B cell (primary cell): ENCODE measurements around the gene MCCD1. TPM values are rescaled to one million over a fixed set of nuclear protein-coding genes. Genes with fewer than 3 reads are reported as not detected.

Experiments
- ATAC-seq: fragments of 200-7000 bp; cut with Tn5 transposase; one replicate; pipeline ENCODE4 v1.10.0; 2021; ENCODE audit warnings: low read depth, mild to moderate bottlenecking, moderate number of reproducible peaks, moderate library complexity
- CTCF ChIA-PET: fragments of 350-600 bp; sonication (Branson Sonifier 250); formaldehyde crosslinking; loops from one replicate; lab custom pipeline; 2021; ENCODE audit warnings: antibody characterized with exemption, inconsistent platforms; lab: Charles Lee
- POLR2A ChIA-PET: fragments of 350-600 bp; sonication (Branson Sonifier 250); formaldehyde crosslinking; loops from one replicate; lab custom pipeline; 2021; ENCODE audit warnings: antibody characterized with exemption; lab: Charles Lee
- DNase-seq: peaks from one replicate; pipeline ENCODE4 v3.0.0; 2013
- H2AFZ ChIP-seq: 2 replicates; pipeline ENCODE4 v1.6.1; 2012; ENCODE audit warnings: mild to moderate bottlenecking, low read depth, low read length; ENCODE audit not compliant: insufficient read depth, poor library complexity, severe bottlenecking
- H3K27ac ChIP-seq, 2 donors: 1 replicate in 1 of 2; 2 replicates in 1 of 2; pipeline ENCODE4 v1.5.1; 2012 to 2013; ENCODE audit warnings: low read length in 2 of 2, mild to moderate bottlenecking in 2 of 2, moderate library complexity in 1 of 2
- H3K27me3 ChIP-seq, 4 experiments: fragments of 200-600 bp in 1 of 4; sonication (generic) in 1 of 4; replicated peaks in 1 of 4; 1 replicate in 2 of 4; 2 replicates in 2 of 4; pipeline versions ENCODE4 v1.6.1 to v1.7.0; 2013 to 2016; ENCODE audit warnings: low read length in 3 of 4, mild to moderate bottlenecking in 2 of 4, mixed read lengths in 1 of 4, moderate library complexity in 1 of 4; ENCODE audit not compliant: insufficient read depth in 4 of 4, control insufficient read depth in 3 of 4; ENCODE audit errors: control extremely low read depth in 1 of 4
- H3K36me3 ChIP-seq, 2 experiments: replicated peaks in 1 of 2; 1 replicate in 1 of 2; 2 replicates in 1 of 2; pipeline versions ENCODE4 v1.6.1 to v1.7.1; 2013; ENCODE audit warnings: low read length in 1 of 2; ENCODE audit not compliant: insufficient read depth in 2 of 2, control insufficient read depth in 1 of 2; ENCODE audit errors: control extremely low read depth in 1 of 2, extremely low read depth in 1 of 2
- H3K4me1 ChIP-seq, 2 donors: fragments of 200-600 bp in 1 of 2; sonication (generic) in 1 of 2; 1 replicate in 1 of 2; 2 replicates in 1 of 2; pipeline versions ENCODE4 v1.5.1 to v1.6.1; 2013 to 2017; ENCODE audit warnings: low read length in 2 of 2; ENCODE audit not compliant: control insufficient read depth in 2 of 2, insufficient read depth in 2 of 2
- H3K4me2 ChIP-seq: replicated peaks from 2 replicates; pipeline ENCODE3; 2012; ENCODE audit warnings: mild to moderate bottlenecking, low read depth, low read length; ENCODE audit not compliant: poor library complexity, severe bottlenecking
- H3K4me3 ChIP-seq, 5 experiments: fragments of 200-600 bp in 1 of 5; sonication (generic) in 1 of 5; 1 replicate in 3 of 5; 2 replicates in 2 of 5; pipeline versions ENCODE4 v1.5.1 to v1.7.0; 2011 to 2016; ENCODE audit warnings: low read length in 4 of 5, mild to moderate bottlenecking in 4 of 5, low read depth in 2 of 5, control low read depth in 1 of 5, moderate library complexity in 1 of 5; ENCODE audit not compliant: insufficient read depth in 1 of 5; ENCODE audit errors: control extremely low read depth in 1 of 5, extremely low read depth in 1 of 5
- H3K79me2 ChIP-seq: fragments of 200-600 bp; sonication (generic); one replicate; pipeline ENCODE4 v1.6.0; 2016; ENCODE audit warnings: low read length; ENCODE audit not compliant: control insufficient read depth, insufficient read depth
- H3K9ac ChIP-seq: fragments of 200-600 bp; sonication (generic); 2 replicates; pipeline ENCODE4 v1.6.1; 2017; ENCODE audit warnings: mild to moderate bottlenecking, low read length, moderate library complexity
- H3K9me3 ChIP-seq, 3 donors: one replicate each; pipeline versions ENCODE4 v1.6.1 to v1.7.1; 2013; ENCODE audit warnings: low read length in 2 of 3; ENCODE audit not compliant: control insufficient read depth in 2 of 3, insufficient read depth in 1 of 3; ENCODE audit errors: control extremely low read depth in 1 of 3
- H4K20me1 ChIP-seq: 2 replicates; pipeline ENCODE4 v1.6.0; 2012; ENCODE audit warnings: mild to moderate bottlenecking, low read length; ENCODE audit not compliant: insufficient read depth, control insufficient read depth, poor library complexity, severe bottlenecking
- H3K27ac Mint-ChIP-seq: one replicate; pipeline ENCODE4 v1.8.0; 2021; ENCODE audit warnings: mixed read lengths
- H3K27me3 Mint-ChIP-seq: one replicate; pipeline ENCODE4 v1.8.0; 2021; ENCODE audit warnings: mixed read lengths
- H3K4me1 Mint-ChIP-seq: one replicate; pipeline ENCODE4 v1.8.0; 2021; ENCODE audit warnings: mixed read lengths
- H3K4me3 Mint-ChIP-seq: one replicate; pipeline ENCODE4 v1.8.0; 2021; ENCODE audit warnings: mixed read lengths
- H3K9me3 Mint-ChIP-seq: one replicate; pipeline ENCODE4 v1.8.0; 2022; ENCODE audit warnings: mixed read lengths; ENCODE audit not compliant: insufficient read depth
- EZH2 ChIP-seq: IDR thresholded peaks from 2 replicates; pipeline ENCODE4 v1.6.1; 2012; ENCODE audit warnings: borderline replicate concordance, low read depth, mild to moderate bottlenecking, moderate library complexity, low read length; ENCODE audit not compliant: insufficient read depth, poor library complexity, severe bottlenecking
- WGBS: methylation state at CpG from one replicate; pipeline ENCODE4 v1.1.5; 2013; ENCODE audit warnings: missing lambda C conversion rate; ENCODE audit not compliant: insufficient coverage; 5-methylcytosine and 5-hydroxymethylcytosine counted together
- intact Hi-C: fragments of 100-400 bp; cut with micrococcal nuclease; formaldehyde crosslinking; loops from one replicate; pipeline ENCODE4 v1.10.0; 2022
- polyA plus RNA-seq: library from polyadenylated mRNA; depleted of rRNA; stranded (reverse); fragments of >200 nt; gene quantifications from 2 replicates; pipeline ENCODE4 v1.2.3, GENCODE V29; 2012
- total RNA-seq, 2 donors: library from RNA; stranded (reverse); fragments of 120-200 nt in 1 of 2; gene quantifications; 1 replicate in 1 of 2; 2 replicates in 1 of 2; pipeline versions ENCODE4 v1.2.3 to v1.2.4, GENCODE V29; 2013 to 2022
- TF ChIP-seq, protein P1 (sequence below): fragments of 200-600 bp; IDR thresholded peaks from one replicate; pipeline ENCODE4 v1.8.0; 2022; ENCODE audit warnings: antibody characterized with exemption, mild to moderate bottlenecking

Gene MCCD1
- total and polyA plus RNA-seq, 2 donors (not counting 1 experiment from before 2014, with no cell fraction given): not detected

DNA sequence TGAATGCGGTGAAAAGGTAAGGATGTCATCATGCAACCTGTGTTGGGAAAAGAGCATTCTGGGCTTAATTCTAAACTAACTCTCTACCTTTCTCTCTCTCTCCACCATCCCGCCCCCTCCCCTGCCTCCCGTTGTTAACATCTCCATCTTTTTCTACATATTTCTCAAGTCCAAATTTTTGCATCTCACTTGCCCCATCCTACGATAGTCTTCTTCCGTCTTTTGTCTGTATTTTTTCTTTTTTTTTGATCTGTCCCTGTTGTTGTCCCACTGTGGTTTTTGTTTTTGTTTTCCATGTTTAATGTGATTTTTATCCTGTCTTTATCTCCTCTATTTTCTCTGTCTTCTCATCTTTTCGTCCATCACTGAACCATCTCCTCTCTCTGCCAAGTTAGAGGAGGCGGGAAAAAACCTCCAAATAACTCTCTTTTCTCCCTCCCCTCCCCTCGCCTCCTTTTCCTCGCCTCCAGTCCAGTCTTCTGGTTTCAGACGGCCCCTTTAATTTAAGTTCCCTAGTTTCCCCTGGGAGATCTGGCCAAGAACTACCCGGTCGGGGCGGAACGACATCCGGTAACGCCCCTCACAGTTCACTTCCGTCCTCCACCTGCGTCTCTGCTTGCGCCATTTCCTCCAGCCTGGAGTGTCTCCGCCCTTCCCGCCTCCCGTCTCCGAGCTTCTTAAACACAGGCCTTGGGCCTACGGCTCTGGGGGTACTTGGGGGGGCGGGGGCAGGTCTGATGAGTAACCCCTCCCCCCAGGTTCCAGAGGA, 18.4 kb downstream of the MCCD1 start, which contains the start of gene NFKBIL1:
Gene NFKBIL1 (plus strand): TSS at position 651 of the 769 bp plus-strand sequence. CDS start 87 bp downstream, at position 738.
- H3K27me3 ChIP-seq: no peaks in the 10 kb centered on the region
- ATAC-seq (peak; percentile 84), DNase-seq (peak; percentile 96)
- Mint-ChIP-seq H3K9me3 (no peaks in the 10 kb centered on the region), H3K27me3 (no peaks in the 10 kb centered on the region), H3K4me1 (peaks cover 48% of the 10 kb centered on the region), H3K4me3 (peak within 1 kb of the TSS; percentile 87), H3K27ac (peak within 1 kb of the TSS; percentile 88)
- H3K27ac ChIP-seq: peak within 1 kb of the TSS; percentile 80 to 83
- intact Hi-C loops: loop anchor here (1.0 to 2.0 kb wide), 7 partner anchors 14 to 608 kb away; partner anchors contain the start of genes EHMT2, PPT2 and PRRC2A
- H4K20me1 ChIP-seq: no peaks in the 10 kb centered on the region
- H3K79me2 ChIP-seq: peaks cover 34% of the 10 kb centered on the region
- peak within 1 kb of the TSS; percentile 88 for H3K4me2 ChIP-seq
- peak within 1 kb of the TSS; percentile 70 for H3K9ac ChIP-seq
- ChIA-PET POLR2A (interaction anchor here (0.6 to 42.6 kb wide), 11 partner anchors 9 to 316 kb away, joined by 3 to 1450 read pairs (median 4); partner anchors contain the start of genes LST1, LTA, LTB and NCR3), CTCF (interaction anchor here (0.7 to 29.4 kb wide), 10 partner anchors 20 to 405 kb away, joined by 3 to 2241 read pairs (median 6); partner anchors contain the start of genes C6orf47, LST1, LTA and LTB)
- H3K36me3 ChIP-seq: peaks cover 0 to 3% of the 10 kb centered on the region in 2 experiments
- peak within 1 kb of the TSS; percentile 61 for H2AFZ ChIP-seq
- peaks cover 0 to 3% (median 0%) of the 10 kb centered on the region in 3 donors for H3K9me3 ChIP-seq
- WGBS: under 1% methylated on average over 15 of the region's 25 CpGs
- H3K4me3 ChIP-seq: peak within 1 kb of the TSS; percentile 40 to 69 (median 56)
- peaks cover 30 to 53% of the 10 kb centered on the region in 2 donors for H3K4me1 ChIP-seq
- TF ChIP-seq EZH2: no peak
- TF ChIP-seq, protein P1, sequence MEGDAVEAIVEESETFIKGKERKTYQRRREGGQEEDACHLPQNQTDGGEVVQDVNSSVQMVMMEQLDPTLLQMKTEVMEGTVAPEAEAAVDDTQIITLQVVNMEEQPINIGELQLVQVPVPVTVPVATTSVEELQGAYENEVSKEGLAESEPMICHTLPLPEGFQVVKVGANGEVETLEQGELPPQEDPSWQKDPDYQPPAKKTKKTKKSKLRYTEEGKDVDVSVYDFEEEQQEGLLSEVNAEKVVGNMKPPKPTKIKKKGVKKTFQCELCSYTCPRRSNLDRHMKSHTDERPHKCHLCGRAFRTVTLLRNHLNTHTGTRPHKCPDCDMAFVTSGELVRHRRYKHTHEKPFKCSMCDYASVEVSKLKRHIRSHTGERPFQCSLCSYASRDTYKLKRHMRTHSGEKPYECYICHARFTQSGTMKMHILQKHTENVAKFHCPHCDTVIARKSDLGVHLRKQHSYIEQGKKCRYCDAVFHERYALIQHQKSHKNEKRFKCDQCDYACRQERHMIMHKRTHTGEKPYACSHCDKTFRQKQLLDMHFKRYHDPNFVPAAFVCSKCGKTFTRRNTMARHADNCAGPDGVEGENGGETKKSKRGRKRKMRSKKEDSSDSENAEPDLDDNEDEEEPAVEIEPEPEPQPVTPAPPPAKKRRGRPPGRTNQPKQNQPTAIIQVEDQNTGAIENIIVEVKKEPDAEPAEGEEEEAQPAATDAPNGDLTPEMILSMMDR: peak; percentile 50
